Nephron progenitor cell (in vitro differentiated cells): Measurements from ENCODE around the gene BROX.
A peak's percentile ranks its signal among the peaks of the same experiment; 100 is the strongest.

Experiments
- DNase-seq: peaks from one replicate; pipeline ENCODE4 v3.0.0; 2021
- H3K27ac Mint-ChIP-seq: 2 replicates; pipeline ENCODE4 v1.8.0; 2021; ENCODE audit warnings: mild to moderate bottlenecking, moderate library complexity, mixed read lengths
- H3K27me3 Mint-ChIP-seq: 2 replicates; pipeline ENCODE4 v1.8.0; 2021; ENCODE audit warnings: mild to moderate bottlenecking, low read depth, mixed read lengths; ENCODE audit not compliant: poor library complexity
- H3K36me3 Mint-ChIP-seq: 2 replicates; pipeline ENCODE4 v1.8.0; 2021; ENCODE audit warnings: low read depth, mixed read lengths
- H3K4me1 Mint-ChIP-seq: 2 replicates; pipeline ENCODE4 v1.8.0; 2021; ENCODE audit warnings: mixed read lengths
- H3K4me3 Mint-ChIP-seq: 2 replicates; pipeline ENCODE4 v1.8.0; 2021; ENCODE audit warnings: mild to moderate bottlenecking, moderate library complexity, mixed read lengths
- H3K9me3 Mint-ChIP-seq: 2 replicates; pipeline ENCODE4 v1.8.0; 2021; ENCODE audit warnings: mild to moderate bottlenecking, moderate library complexity, mixed read lengths
- CTCF ChIP-seq: fragments of 200-600 bp; sonication (generic); IDR thresholded peaks from 2 replicates; pipeline ENCODE4 v1.5.0; 2021; ENCODE audit warnings: antibody characterized with exemption

Gene BROX

GRCh38 chr1:222749927-222750326 lies 37.6 kb downstream of the BROX start:
- no peak overlapping the region for H3K4me3 Mint-ChIP-seq
- H3K27me3 Mint-ChIP-seq = peaks cover 22% of the 10 kb centered on the region
- peaks cover 4% of the 10 kb centered on the region for H3K4me1 Mint-ChIP-seq
- H3K9me3 Mint-ChIP-seq = no peaks in the 10 kb centered on the region
- no peaks in the 10 kb centered on the region for H3K36me3 Mint-ChIP-seq
- no peak for TF ChIP-seq CTCF
- H3K27ac Mint-ChIP-seq = no peak overlapping the region
- no peak for DNase-seq

GRCh38 chr1:222750651-222751050 lies 38.3 kb downstream of the BROX start:
- Mint-ChIP-seq H3K4me1 (peaks cover 4% of the 10 kb centered on the region), H3K4me3 (no peak overlapping the region), H3K36me3 (no peaks in the 10 kb centered on the region), H3K9me3 (no peaks in the 10 kb centered on the region), H3K27me3 (peaks cover 22% of the 10 kb centered on the region), H3K27ac (no peak overlapping the region)
- DNase-seq = no peak
- no peak for TF ChIP-seq CTCF

- peaks cover 4% of the 10 kb centered on the region for H3K4me1 Mint-ChIP-seq
- TF ChIP-seq CTCF = no peak
Observed at GRCh38 chr1:222751255-222751654, 38.9 kb downstream of the BROX start.

GRCh38 chr1:222754366-222755139 lies 42.2 kb downstream of the BROX start:
- no peak for TF ChIP-seq CTCF
- H3K36me3 Mint-ChIP-seq = no peaks in the 10 kb centered on the region
- no peak overlapping the region for H3K4me3 Mint-ChIP-seq
- H3K27me3 Mint-ChIP-seq = peaks cover 17% of the 10 kb centered on the region
- no peaks in the 10 kb centered on the region for H3K9me3 Mint-ChIP-seq
- no peak overlapping the region for H3K27ac Mint-ChIP-seq
- peaks cover 12% of the 10 kb centered on the region for H3K4me1 Mint-ChIP-seq
- DNase-seq = no peak

More at GRCh38 chr1:222751255-222751654, 38.9 kb downstream of the BROX start:
- no peak overlapping the region for H3K4me3 Mint-ChIP-seq
- no peaks in the 10 kb centered on the region for H3K9me3 Mint-ChIP-seq
- H3K36me3 Mint-ChIP-seq = no peaks in the 10 kb centered on the region
- H3K27ac Mint-ChIP-seq = no peak overlapping the region
- H3K27me3 Mint-ChIP-seq = peaks cover 22% of the 10 kb centered on the region
- DNase-seq = no peak

GRCh38 chr1:222757646-222758268 lies 45.4 kb downstream of the BROX start:
- Mint-ChIP-seq H3K27ac (peak overlapping the region; percentile 44), H3K9me3 (peaks cover 5% of the 10 kb centered on the region), H3K4me3 (no peak overlapping the region), H3K36me3 (no peaks in the 10 kb centered on the region), H3K27me3 (peaks cover 6% of the 10 kb centered on the region), H3K4me1 (peaks cover 22% of the 10 kb centered on the region)
- no peak for TF ChIP-seq CTCF
- DNase-seq = no peak
